Tibial nerve (tissue), 4 donors: ENCODE data around the gene PTPRB.

Source experiments
- CTCF ChIP-seq, 5 experiments: fragments of 200-600 bp in 3 of 5; fragments of 450-650 bp in 2 of 5; sonication (generic) in 3 of 5; IDR thresholded peaks; one replicate each; pipeline ENCODE4 v1.5.1; 2016 to 2019; ENCODE audit warnings: antibody characterized with exemption in 5 of 5, mild to moderate bottlenecking in 3 of 5, moderate library complexity in 2 of 5
- EP300 ChIP-seq, 2 donors: sonication (generic); formaldehyde crosslinking; IDR thresholded peaks; one replicate each; pipeline ENCODE4 v1.6.1; 2017; ENCODE audit warnings: antibody characterized with exemption in 2 of 2, mild to moderate bottlenecking in 1 of 2
- POLR2A ChIP-seq, 2 donors: fragments of 450-650 bp; IDR thresholded peaks; one replicate each; pipeline ENCODE4 v1.6.1; 2017; ENCODE audit warnings: antibody characterized with exemption in 2 of 2, mild to moderate bottlenecking in 2 of 2, moderate library complexity in 2 of 2

- TF ChIP-seq CTCF (IDR thresholded peaks at IDR 0.05): no peak
- no peak for TF ChIP-seq POLR2A (IDR thresholded peaks at IDR 0.05)
- peak in 1 of 2 donors; percentile 39 for TF ChIP-seq EP300 (IDR thresholded peaks at IDR 0.05)
Measured at GRCh38 chr12:70660620-70661219, 23.5 kb upstream of the PTPRB start.
